ENCODE measurements around the gene SCRN1. TPM values are rescaled to one million over a fixed set of nuclear protein-coding genes. Genes with fewer than 3 reads are reported as not detected.

The SCRN1 gene
- total RNA-seq, 6 donors from 2014 or later: 13.3 to 45.5 (median 30.5) TPM

DNA sequence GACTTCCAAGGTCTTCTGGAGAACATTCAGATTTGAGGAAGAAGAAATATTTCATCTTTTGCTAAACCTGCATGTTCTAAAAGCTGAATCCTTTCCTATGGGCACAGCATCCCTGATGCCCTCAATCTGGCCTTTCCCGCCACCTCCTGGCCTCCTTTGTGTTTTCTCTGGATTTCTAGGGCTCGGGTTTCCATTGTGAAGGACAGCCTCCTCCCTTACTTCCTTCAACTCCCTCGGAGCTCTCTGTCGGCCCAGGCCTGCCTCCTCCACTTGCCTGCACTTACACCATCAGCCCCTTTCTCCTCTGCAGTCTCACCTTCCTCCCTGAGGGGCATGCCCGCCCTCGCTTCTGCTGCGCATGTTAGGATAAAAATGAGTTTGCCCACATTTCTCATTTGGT, 107.9 kb downstream of the SCRN1 start:
- Histone ChIP-seq H3K36me3 (no peaks in the 10 kb centered on the region), H3K9me3 (no peaks in the 10 kb centered on the region), H3K4me1 (peaks cover 3 to 12% (median 8%) of the 10 kb centered on the region in 4 donors), H3K4me3 (no peak overlapping the region), H3K27ac (no peak overlapping the region), H3K27me3 (peaks cover 0 to 6% (median 4%) of the 10 kb centered on the region in 4 donors)
- 84 to 86% methylated on average over 7 of the region's 7 CpGs for WGBS, 2 donors
- ATAC-seq (ENCODE audit: low FRiP score in 2 of 2): no peak
- no peak for TF ChIP-seq POLR2A (IDR thresholded peaks at IDR 0.05)
- TF ChIP-seq, protein P1, sequence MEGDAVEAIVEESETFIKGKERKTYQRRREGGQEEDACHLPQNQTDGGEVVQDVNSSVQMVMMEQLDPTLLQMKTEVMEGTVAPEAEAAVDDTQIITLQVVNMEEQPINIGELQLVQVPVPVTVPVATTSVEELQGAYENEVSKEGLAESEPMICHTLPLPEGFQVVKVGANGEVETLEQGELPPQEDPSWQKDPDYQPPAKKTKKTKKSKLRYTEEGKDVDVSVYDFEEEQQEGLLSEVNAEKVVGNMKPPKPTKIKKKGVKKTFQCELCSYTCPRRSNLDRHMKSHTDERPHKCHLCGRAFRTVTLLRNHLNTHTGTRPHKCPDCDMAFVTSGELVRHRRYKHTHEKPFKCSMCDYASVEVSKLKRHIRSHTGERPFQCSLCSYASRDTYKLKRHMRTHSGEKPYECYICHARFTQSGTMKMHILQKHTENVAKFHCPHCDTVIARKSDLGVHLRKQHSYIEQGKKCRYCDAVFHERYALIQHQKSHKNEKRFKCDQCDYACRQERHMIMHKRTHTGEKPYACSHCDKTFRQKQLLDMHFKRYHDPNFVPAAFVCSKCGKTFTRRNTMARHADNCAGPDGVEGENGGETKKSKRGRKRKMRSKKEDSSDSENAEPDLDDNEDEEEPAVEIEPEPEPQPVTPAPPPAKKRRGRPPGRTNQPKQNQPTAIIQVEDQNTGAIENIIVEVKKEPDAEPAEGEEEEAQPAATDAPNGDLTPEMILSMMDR (IDR thresholded peaks at IDR 0.05): no peak
- TF ChIP-seq POLR2AphosphoS5 (IDR thresholded peaks at IDR 0.05): no peak
- no peak for TF ChIP-seq EP300 (IDR thresholded peaks at IDR 0.05)
- no peak for DNase-seq

DNA sequence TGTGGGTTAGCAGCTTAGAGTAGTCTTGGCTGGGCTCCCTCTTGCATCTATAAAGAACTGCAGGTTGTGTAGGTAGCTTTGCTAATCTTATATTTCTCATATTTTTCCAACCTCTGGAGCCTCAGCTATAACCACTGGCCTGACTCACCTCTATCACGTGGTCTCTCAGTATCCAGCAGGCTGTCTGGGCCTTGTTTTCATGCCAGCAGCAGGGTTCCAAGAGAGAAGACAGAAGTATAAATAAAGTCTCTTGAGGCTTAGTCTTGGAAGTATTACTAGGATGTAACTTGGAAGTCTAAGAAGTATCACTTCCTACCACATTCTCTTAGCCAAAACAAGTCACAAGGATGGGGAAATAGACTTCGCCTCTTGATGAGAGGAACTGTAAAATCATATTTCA, 110.0 kb downstream of the SCRN1 start:
- TF ChIP-seq, protein P1 (IDR thresholded peaks at IDR 0.05): no peak
- TF ChIP-seq POLR2AphosphoS5 (IDR thresholded peaks at IDR 0.05) (no peak), EP300 (IDR thresholded peaks at IDR 0.05) (no peak), POLR2A (IDR thresholded peaks at IDR 0.05) (no peak)
- H3K4me1 ChIP-seq: peaks cover 3 to 12% (median 8%) of the 10 kb centered on the region in 4 donors
- no peak overlapping the region for H3K27ac ChIP-seq
- peak in 1 of 2 donors; percentile 66 for ATAC-seq (ENCODE audit: low FRiP score in 2 of 2)
- H3K27me3 ChIP-seq: peaks cover 0 to 6% (median 4%) of the 10 kb centered on the region in 4 donors
- no peaks in the 10 kb centered on the region for H3K9me3 ChIP-seq
- no peak for DNase-seq
- no peaks in the 10 kb centered on the region for H3K36me3 ChIP-seq
- WGBS, 2 donors: 68 to 71% methylated on average over 2 of the region's 2 CpGs
- H3K4me3 ChIP-seq: no peak overlapping the region

DNA sequence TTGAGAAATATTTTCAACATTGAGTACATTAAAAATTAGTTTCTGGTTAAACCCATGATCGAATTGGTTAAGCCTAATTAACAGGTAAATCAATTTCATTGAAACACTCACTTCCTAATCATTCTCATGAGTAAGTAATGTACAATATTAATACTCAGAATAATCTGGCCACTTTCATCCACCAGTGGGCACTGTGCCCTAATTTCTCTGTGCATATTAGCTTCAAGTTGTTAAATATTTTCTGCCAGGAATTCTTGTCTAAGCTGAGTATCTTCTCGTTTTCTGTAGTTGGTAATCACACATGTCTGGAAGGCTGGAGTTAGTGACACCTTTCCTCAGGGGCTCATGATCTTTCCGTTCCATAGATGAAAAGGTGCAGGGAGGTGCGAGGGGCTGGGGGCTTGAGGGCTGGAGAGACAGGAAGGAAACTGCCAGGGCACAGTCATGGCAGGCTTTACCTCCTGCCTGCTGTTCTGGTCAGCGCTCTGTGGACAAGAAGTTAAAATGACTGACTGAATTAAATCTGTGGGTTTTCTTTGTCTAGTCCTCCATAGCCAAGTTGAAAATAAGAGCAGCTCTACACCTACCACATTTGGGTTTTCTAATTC, 111.4 kb downstream of the SCRN1 start:
- TF ChIP-seq, protein P1 (IDR thresholded peaks at IDR 0.05): peak in 5 of 6 experiments; percentile 12 to 60 (median 47)
- TF ChIP-seq POLR2AphosphoS5 (IDR thresholded peaks at IDR 0.05) (no peak), EP300 (IDR thresholded peaks at IDR 0.05) (no peak), POLR2A (IDR thresholded peaks at IDR 0.05) (no peak)
- Histone ChIP-seq H3K4me1 (peaks cover 0 to under 1% (median 0%) of the 10 kb centered on the region in 4 donors), H3K9me3 (no peaks in the 10 kb centered on the region), H3K4me3 (no peak overlapping the region), H3K27me3 (peaks cover 0 to 4% (median 0%) of the 10 kb centered on the region in 4 donors), H3K36me3 (no peaks in the 10 kb centered on the region), H3K27ac (no peak overlapping the region)
- ATAC-seq (ENCODE audit: low FRiP score in 2 of 2) (no peak), DNase-seq (no peak)
- 28 to 33% methylated on average over 5 of the region's 5 CpGs for WGBS, 2 donors

DNA sequence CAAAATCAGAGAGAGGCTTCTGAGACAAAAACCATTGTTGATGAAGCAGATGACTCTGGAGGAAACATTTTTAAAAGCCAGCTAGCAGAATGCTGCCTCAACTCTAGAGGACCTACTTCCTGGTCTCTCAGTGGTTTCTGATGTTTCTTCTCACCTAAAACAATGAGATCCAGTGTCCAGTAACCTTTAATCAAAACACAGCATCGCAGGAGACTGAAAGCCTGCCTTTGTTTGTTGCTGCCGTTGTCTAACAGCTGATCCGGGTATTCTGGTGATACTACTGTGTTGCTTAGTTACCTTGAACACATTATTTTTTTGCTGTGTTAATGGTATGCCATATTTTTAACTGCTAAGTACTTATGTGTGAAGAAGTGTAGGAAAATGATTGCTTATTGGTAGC, 112.4 kb downstream of the SCRN1 start:
- TF ChIP-seq POLR2AphosphoS5 (IDR thresholded peaks at IDR 0.05): no peak
- TF ChIP-seq POLR2A (IDR thresholded peaks at IDR 0.05): no peak
- TF ChIP-seq, protein P1 (IDR thresholded peaks at IDR 0.05): no peak
- TF ChIP-seq EP300 (IDR thresholded peaks at IDR 0.05): no peak
- DNase-seq: no peak
- WGBS, 2 donors: 28 to 48% methylated on average over 3 of the region's 3 CpGs
- no peak for ATAC-seq (ENCODE audit: low FRiP score in 2 of 2)
- H3K27ac ChIP-seq: no peak overlapping the region
- H3K27me3 ChIP-seq: no peaks in the 10 kb centered on the region
- no peaks in the 10 kb centered on the region for H3K9me3 ChIP-seq
- H3K4me3 ChIP-seq: no peak overlapping the region
- no peaks in the 10 kb centered on the region for H3K4me1 ChIP-seq
- no peaks in the 10 kb centered on the region for H3K36me3 ChIP-seq

DNA sequence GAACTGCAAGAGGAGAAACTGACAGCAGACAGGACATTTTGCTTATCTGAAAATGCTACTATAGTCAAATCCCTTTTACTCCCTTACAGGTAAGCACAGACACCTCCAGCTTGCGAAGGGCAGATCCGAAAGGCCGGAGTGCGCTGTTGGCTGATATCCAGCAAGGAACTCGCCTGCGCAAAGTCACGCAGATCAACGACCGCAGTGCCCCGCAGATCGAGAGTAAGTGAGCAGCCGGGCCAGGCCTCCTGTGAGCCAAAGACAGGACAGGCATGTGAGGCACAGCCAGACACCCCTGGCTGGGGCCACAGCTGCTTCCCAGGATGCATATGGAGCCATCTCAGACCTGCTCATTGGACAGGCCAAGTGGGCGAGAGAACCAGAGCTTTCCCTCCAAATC, 113.9 kb downstream of the SCRN1 start:
- no peak for ATAC-seq (ENCODE audit: low FRiP score in 2 of 2)
- TF ChIP-seq POLR2A (IDR thresholded peaks at IDR 0.05) (no peak), EP300 (IDR thresholded peaks at IDR 0.05) (no peak), POLR2AphosphoS5 (IDR thresholded peaks at IDR 0.05) (no peak)
- TF ChIP-seq, protein P1 (IDR thresholded peaks at IDR 0.05): no peak
- H3K4me3 ChIP-seq: no peak overlapping the region
- no peak overlapping the region for H3K27ac ChIP-seq
- no peaks in the 10 kb centered on the region for H3K9me3 ChIP-seq
- no peaks in the 10 kb centered on the region for H3K4me1 ChIP-seq
- DNase-seq: peak in 1 of 2 donors; percentile 42
- WGBS, 2 donors: 92 to 93% methylated on average over 10 to 13 of the region's 13 CpGs
- no peaks in the 10 kb centered on the region for H3K27me3 ChIP-seq
- H3K36me3 ChIP-seq: no peaks in the 10 kb centered on the region
